ENCODE data around the gene PRRX2.

Gene PRRX2

DNA sequence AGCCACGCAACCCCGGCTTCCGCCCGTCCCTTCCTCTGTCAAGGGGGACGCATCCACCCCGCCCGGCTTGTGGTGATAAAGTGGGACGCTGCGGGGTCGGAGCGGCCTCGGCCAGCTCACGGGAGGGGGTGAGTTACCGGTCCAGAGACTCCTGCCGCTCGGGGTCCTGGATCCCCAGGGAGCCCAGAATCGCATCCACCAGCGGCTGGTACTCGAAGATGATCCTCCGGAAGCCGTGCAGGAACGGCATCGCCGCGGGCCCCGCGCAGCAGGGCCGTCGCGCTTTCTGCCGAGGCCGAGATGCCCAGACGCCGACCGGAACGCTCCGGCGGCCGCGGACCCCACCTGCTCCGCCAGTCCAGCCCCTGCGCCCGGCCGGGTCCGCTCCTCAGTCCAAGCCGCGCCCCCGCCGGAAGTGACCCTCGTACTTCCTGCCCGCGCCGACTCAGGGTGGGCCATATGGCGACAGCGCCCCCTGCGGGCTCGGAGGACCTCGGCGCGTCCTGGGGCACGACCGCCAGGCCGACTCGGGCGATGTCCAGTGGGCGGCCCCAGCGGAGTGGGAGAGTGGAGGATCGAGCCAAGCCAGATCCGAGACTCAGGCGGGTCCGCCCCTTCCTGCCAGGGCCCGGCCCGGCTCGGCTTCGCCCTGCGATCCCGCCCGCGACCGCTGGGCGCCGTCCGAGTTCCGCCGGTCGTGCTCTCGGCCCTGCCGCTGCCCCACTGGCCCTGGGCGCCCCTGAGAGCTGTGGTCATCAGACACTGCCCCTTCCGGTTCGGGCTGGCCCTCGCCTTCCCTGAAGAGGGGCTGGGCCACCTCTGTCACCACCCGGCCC lies 23.5 kb upstream of the PRRX2 start, which contains the start of gene ASB6 (continued):
- TF ChIP-seq, protein P1, sequence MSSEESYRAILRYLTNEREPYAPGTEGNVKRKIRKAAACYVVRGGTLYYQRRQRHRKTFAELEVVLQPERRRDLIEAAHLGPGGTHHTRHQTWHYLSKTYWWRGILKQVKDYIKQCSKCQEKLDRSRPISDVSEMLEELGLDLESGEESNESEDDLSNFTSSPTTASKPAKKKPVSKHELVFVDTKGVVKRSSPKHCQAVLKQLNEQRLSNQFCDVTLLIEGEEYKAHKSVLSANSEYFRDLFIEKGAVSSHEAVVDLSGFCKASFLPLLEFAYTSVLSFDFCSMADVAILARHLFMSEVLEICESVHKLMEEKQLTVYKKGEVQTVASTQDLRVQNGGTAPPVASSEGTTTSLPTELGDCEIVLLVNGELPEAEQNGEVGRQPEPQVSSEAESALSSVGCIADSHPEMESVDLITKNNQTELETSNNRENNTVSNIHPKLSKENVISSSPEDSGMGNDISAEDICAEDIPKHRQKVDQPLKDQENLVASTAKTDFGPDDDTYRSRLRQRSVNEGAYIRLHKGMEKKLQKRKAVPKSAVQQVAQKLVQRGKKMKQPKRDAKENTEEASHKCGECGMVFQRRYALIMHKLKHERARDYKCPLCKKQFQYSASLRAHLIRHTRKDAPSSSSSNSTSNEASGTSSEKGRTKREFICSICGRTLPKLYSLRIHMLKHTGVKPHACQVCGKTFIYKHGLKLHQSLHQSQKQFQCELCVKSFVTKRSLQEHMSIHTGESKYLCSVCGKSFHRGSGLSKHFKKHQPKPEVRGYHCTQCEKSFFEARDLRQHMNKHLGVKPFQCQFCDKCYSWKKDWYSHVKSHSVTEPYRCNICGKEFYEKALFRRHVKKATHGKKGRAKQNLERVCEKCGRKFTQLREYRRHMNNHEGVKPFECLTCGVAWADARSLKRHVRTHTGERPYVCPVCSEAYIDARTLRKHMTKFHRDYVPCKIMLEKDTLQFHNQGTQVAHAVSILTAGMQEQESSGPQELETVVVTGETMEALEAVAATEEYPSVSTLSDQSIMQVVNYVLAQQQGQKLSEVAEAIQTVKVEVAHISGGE (tag by site-specific recombination; conservative IDR thresholded peaks at IDR 0.05; ENCODE audit: low read depth): peak; percentile 97
- TF ChIP-seq GLIS2 (tag by site-specific recombination; IDR thresholded peaks at IDR 0.05) (peak; percentile 60; the same call in 1 of the 2 replicates), ZNF521 (tag by site-specific recombination; IDR thresholded peaks at IDR 0.05) (no peak), ZNF561 (tag by site-specific recombination; IDR thresholded peaks at IDR 0.05; ENCODE audit: borderline replicate concordance) (peak; percentile 96; the same call in 1 of the 2 replicates), ZBTB44 (tag by site-specific recombination; IDR thresholded peaks at IDR 0.05) (peak; percentile 63; the same call in 1 of the 2 replicates), KLF17 (tag by site-specific recombination; IDR thresholded peaks at IDR 0.05) (peak; percentile 96), ZNF629 (tag by site-specific recombination; IDR thresholded peaks at IDR 0.05) (peak; percentile 91), ZNF138 (tag by site-specific recombination; IDR thresholded peaks at IDR 0.05; ENCODE audit: borderline replicate concordance) (no peak), ZNF24 (tag by site-specific recombination; IDR thresholded peaks at IDR 0.05) (peak; percentile 51; the same call in 1 of the 2 replicates), ZNF416 (tag by site-specific recombination; IDR thresholded peaks at IDR 0.05) (no peak), ZNF223 (tag by site-specific recombination; IDR thresholded peaks at IDR 0.05) (no peak), KLF10 (tag by site-specific recombination; IDR thresholded peaks at IDR 0.05) (peak; percentile 92), ZNF501 (tag by site-specific recombination; IDR thresholded peaks at IDR 0.05) (peak; percentile 79; the same call in 1 of the 2 replicates), ZSCAN30 (tag by site-specific recombination; IDR thresholded peaks at IDR 0.05) (peak; percentile 91), ZNF121 (tag by site-specific recombination; IDR thresholded peaks at IDR 0.05) (no peak), ZNF544 (tag by site-specific recombination; IDR thresholded peaks at IDR 0.05) (no peak), EGR2 (tag by site-specific recombination; IDR thresholded peaks at IDR 0.05; ENCODE audit: low read depth) (peak; percentile 86), ZNF423 (tag by site-specific recombination; IDR thresholded peaks at IDR 0.05) (no peak), IKZF3 (tag by site-specific recombination; IDR thresholded peaks at IDR 0.05) (peak; percentile 65), ZNF311 (tag by site-specific recombination; IDR thresholded peaks at IDR 0.05; ENCODE audit: borderline replicate concordance) (no peak), BCL11B (tag by site-specific recombination; IDR thresholded peaks at IDR 0.05; ENCODE audit: low read depth) (peak; percentile 92; the same call in 1 of the 2 replicates), ZNF76 (tag by site-specific recombination; IDR thresholded peaks at IDR 0.05; ENCODE audit: borderline replicate concordance, low read depth) (peak; percentile 79), RBAK (tag by site-specific recombination; IDR thresholded peaks at IDR 0.05) (no peak), ZFP3 (tag by site-specific recombination; IDR thresholded peaks at IDR 0.05; ENCODE audit: low read depth) (no peak), ZIC2 (tag by site-specific recombination; IDR thresholded peaks at IDR 0.05) (peak; percentile 25; the same call in 1 of the 2 replicates), YY1 (tag by site-specific recombination; IDR thresholded peaks at IDR 0.05) (peak; percentile 44; the same call in 1 of the 2 replicates)
- TF ChIP-seq, protein P2, sequence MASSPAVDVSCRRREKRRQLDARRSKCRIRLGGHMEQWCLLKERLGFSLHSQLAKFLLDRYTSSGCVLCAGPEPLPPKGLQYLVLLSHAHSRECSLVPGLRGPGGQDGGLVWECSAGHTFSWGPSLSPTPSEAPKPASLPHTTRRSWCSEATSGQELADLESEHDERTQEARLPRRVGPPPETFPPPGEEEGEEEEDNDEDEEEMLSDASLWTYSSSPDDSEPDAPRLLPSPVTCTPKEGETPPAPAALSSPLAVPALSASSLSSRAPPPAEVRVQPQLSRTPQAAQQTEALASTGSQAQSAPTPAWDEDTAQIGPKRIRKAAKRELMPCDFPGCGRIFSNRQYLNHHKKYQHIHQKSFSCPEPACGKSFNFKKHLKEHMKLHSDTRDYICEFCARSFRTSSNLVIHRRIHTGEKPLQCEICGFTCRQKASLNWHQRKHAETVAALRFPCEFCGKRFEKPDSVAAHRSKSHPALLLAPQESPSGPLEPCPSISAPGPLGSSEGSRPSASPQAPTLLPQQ (tag by site-specific recombination; IDR thresholded peaks at IDR 0.05): peak; percentile 95
- TF ChIP-seq, protein P3, sequence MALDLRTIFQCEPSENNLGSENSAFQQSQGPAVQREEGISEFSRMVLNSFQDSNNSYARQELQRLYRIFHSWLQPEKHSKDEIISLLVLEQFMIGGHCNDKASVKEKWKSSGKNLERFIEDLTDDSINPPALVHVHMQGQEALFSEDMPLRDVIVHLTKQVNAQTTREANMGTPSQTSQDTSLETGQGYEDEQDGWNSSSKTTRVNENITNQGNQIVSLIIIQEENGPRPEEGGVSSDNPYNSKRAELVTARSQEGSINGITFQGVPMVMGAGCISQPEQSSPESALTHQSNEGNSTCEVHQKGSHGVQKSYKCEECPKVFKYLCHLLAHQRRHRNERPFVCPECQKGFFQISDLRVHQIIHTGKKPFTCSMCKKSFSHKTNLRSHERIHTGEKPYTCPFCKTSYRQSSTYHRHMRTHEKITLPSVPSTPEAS (tag by site-specific recombination; IDR thresholded peaks at IDR 0.05): no peak

All from HEK293 (cell line).